Stimulated activated CD4-positive, alpha-beta T cell treated with anti-CD3 and anti-CD28 coated beads, Interleukin-4, amount 100 ng/mL, for 4 hours (primary cell): ENCODE measurements around the gene MRPL23.

ENCODE experiments used
- DNase-seq, 2 experiments: peaks; one replicate each; pipeline ENCODE4 v3.0.0-alpha.2; 2020

Gene MRPL23

GRCh38 chr11:1998290-1998689 is 51.2 kb downstream of the MRPL23 start:
- DNase-seq: no peak

GRCh38 chr11:1998861-1999260 is 51.7 kb downstream of the MRPL23 start:
- DNase-seq: no peak

GRCh38 chr11:2002042-2002776 is 55.1 kb downstream of the MRPL23 start:
- no peak for DNase-seq

GRCh38 chr11:2002807-2003206 is 55.7 kb downstream of the MRPL23 start:
- DNase-seq: no peak

- no peak for DNase-seq
Observed at GRCh38 chr11:2004466-2004865, 57.3 kb downstream of the MRPL23 start.
